Activated T-cell treated with anti-CD3 and anti-CD28 coated beads, Interleukin-2, amount 50 U/mL, for 4 hours (primary cell): Measurements from ENCODE around the gene LCE5A. TPM values are rescaled to one million over a fixed set of nuclear protein-coding genes. Genes with fewer than 3 reads are reported as not detected.
"Not testable (repeated sequence)": the region's sequence is repeated elsewhere in the genome, so short reads cannot be mapped to it uniquely, and the experiment has no call there.

Source experiments
- ATAC-seq, 2 donors: fragments of 200-7000 bp; cut with Tn5 transposase; one replicate each; pipeline ENCODE4 v1.10.0; 2021
- DNase-seq: peaks from one replicate; pipeline ENCODE4 v3.0.0-alpha.2; 2020
- H3K27me3 Mint-ChIP-seq: one replicate; pipeline ENCODE4 v1.8.0; 2021; ENCODE audit warnings: low read depth, mixed read lengths
- H3K36me3 Mint-ChIP-seq: one replicate; pipeline ENCODE4 v1.8.0; 2022; ENCODE audit warnings: mixed read lengths; ENCODE audit not compliant: insufficient read depth
- H3K4me1 Mint-ChIP-seq: one replicate; pipeline ENCODE4 v1.8.0; 2021; ENCODE audit warnings: low read depth, mixed read lengths
- H3K4me3 Mint-ChIP-seq: one replicate; pipeline ENCODE4 v1.8.0; 2021; ENCODE audit warnings: mild to moderate bottlenecking, moderate library complexity, mixed read lengths
- H3K9me3 Mint-ChIP-seq: one replicate; pipeline ENCODE4 v1.8.0; 2021; ENCODE audit warnings: mixed read lengths
- total RNA-seq, 3 donors: library from RNA; stranded (reverse); gene quantifications; one replicate each; pipeline ENCODE4 v1.2.1, GENCODE V29; 2021

The LCE5A gene, protein sequence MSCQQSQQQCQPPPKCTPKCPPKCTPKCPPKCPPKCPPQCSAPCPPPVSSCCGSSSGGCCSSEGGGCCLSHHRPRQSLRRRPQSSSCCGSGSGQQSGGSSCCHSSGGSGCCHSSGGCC
- total RNA-seq = not detected

- DNase-seq (no peak), ATAC-seq (no peak)
- H3K9me3 Mint-ChIP-seq = no peaks in the 10 kb centered on the region
- peaks cover 68% of the 10 kb centered on the region for H3K27me3 Mint-ChIP-seq
- peaks cover 5% of the 10 kb centered on the region for H3K4me1 Mint-ChIP-seq
- no peaks in the 10 kb centered on the region for H3K36me3 Mint-ChIP-seq
- no peak within 1 kb of the TSS for H3K4me3 Mint-ChIP-seq
Observed at GRCh38 chr1:152510503-152510902, at the start of gene LCE5A. Gene LCE5A (plus strand): TSS chr1:152510803. CDS start chr1:152511535, 732 bp downstream.

- Mint-ChIP-seq H3K4me3 (no peak overlapping the region), H3K4me1 (peaks cover 28% of the 10 kb centered on the region)
Observed at GRCh38 chr1:152461544-152461943, 49.1 kb upstream of the LCE5A start.

DNA sequence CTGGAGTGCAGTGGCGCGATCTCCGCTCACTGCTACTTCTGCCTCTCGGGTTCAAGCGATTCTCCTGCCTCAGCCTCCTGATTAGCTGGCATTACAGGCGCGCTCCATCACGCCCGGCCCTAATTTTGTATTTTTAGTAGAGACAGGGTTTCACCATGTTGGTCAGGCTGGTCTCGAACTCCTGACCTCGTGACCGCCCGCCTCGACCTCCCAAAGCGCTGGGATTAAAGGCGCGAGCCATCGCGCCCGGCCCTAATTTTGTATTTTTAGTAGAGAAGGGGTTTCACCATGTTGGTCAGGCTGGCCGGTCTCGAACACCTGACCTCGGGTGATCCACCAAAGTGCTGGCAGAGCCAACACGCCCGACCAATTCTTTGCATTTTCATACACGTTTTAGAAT lies 48.0 kb upstream of the LCE5A start:
- ATAC-seq (no peak), DNase-seq (no peak)
- peaks cover 28% of the 10 kb centered on the region for H3K4me1 Mint-ChIP-seq
- H3K4me3 Mint-ChIP-seq = no peak overlapping the region
- no peaks in the 10 kb centered on the region for H3K36me3 Mint-ChIP-seq
- H3K27me3 Mint-ChIP-seq = peaks cover 4% of the 10 kb centered on the region
- peaks cover 5% of the 10 kb centered on the region for H3K9me3 Mint-ChIP-seq

More at GRCh38 chr1:152461544-152461943, 49.1 kb upstream of the LCE5A start:
- DNase-seq (peak; percentile 50), ATAC-seq (no peak)
- H3K9me3 Mint-ChIP-seq = peaks cover 5% of the 10 kb centered on the region
- no peaks in the 10 kb centered on the region for H3K36me3 Mint-ChIP-seq
- no peaks in the 10 kb centered on the region for H3K27me3 Mint-ChIP-seq

GRCh38 chr1:152466217-152466616 lies 44.4 kb upstream of the LCE5A start:
- ATAC-seq = no peak

GRCh38 chr1:152473887-152474537 lies 36.6 kb upstream of the LCE5A start:
- peaks cover 8% of the 10 kb centered on the region for H3K27me3 Mint-ChIP-seq
- no peak for DNase-seq
- peaks cover 33% of the 10 kb centered on the region for H3K9me3 Mint-ChIP-seq
- H3K36me3 Mint-ChIP-seq = peaks cover 7% of the 10 kb centered on the region
- no peak overlapping the region for H3K4me3 Mint-ChIP-seq
- H3K4me1 Mint-ChIP-seq = no peaks in the 10 kb centered on the region
- ATAC-seq = no peak

More at GRCh38 chr1:152466217-152466616, 44.4 kb upstream of the LCE5A start:
- DNase-seq = no peak
- Mint-ChIP-seq H3K4me3 (no peak overlapping the region), H3K36me3 (no peaks in the 10 kb centered on the region), H3K9me3 (peaks cover 5% of the 10 kb centered on the region), H3K4me1 (peaks cover 4% of the 10 kb centered on the region), H3K27me3 (peaks cover 23% of the 10 kb centered on the region)

- DNase-seq (peak; percentile 62), ATAC-seq (peak; percentile 72 to 74)
- H3K9me3 Mint-ChIP-seq = peaks cover 26% of the 10 kb centered on the region
- peaks cover 9% of the 10 kb centered on the region for H3K4me1 Mint-ChIP-seq
- H3K36me3 Mint-ChIP-seq = peaks cover 7% of the 10 kb centered on the region
- no peaks in the 10 kb centered on the region for H3K27me3 Mint-ChIP-seq
- H3K4me3 Mint-ChIP-seq = peak overlapping the region; percentile 9
Observed at GRCh38 chr1:152479792-152480595, 30.6 kb upstream of the LCE5A start.

GRCh38 chr1:152481869-152482664 lies 28.5 kb upstream of the LCE5A start:
- Mint-ChIP-seq H3K4me3 (no peak overlapping the region), H3K27me3 (no peaks in the 10 kb centered on the region), H3K36me3 (peaks cover 6% of the 10 kb centered on the region), H3K9me3 (peaks cover 12% of the 10 kb centered on the region), H3K4me1 (peaks cover 9% of the 10 kb centered on the region)
- DNase-seq = no peak
- ATAC-seq = no peak

- H3K4me1 Mint-ChIP-seq = peaks cover 5% of the 10 kb centered on the region
- no peaks in the 10 kb centered on the region for H3K27me3 Mint-ChIP-seq
- no peaks in the 10 kb centered on the region for H3K9me3 Mint-ChIP-seq
- no peaks in the 10 kb centered on the region for H3K36me3 Mint-ChIP-seq
- DNase-seq = no peak
- ATAC-seq = no peak
- H3K4me3 Mint-ChIP-seq = no peak overlapping the region
Observed at GRCh38 chr1:152486400-152487006, 24.1 kb upstream of the LCE5A start.

GRCh38 chr1:152487871-152488270 lies 22.7 kb upstream of the LCE5A start:
- DNase-seq = no peak
- ATAC-seq = no peak
- H3K36me3 Mint-ChIP-seq = no peaks in the 10 kb centered on the region
- H3K4me1 Mint-ChIP-seq = peaks cover 5% of the 10 kb centered on the region
- H3K27me3 Mint-ChIP-seq = no peaks in the 10 kb centered on the region
- H3K4me3 Mint-ChIP-seq = no peak overlapping the region
- H3K9me3 Mint-ChIP-seq = no peaks in the 10 kb centered on the region

- H3K27me3 Mint-ChIP-seq = peaks cover 16% of the 10 kb centered on the region
- not testable (repeated sequence) for DNase-seq, H3K4me3 Mint-ChIP-seq, H3K4me1 Mint-ChIP-seq, H3K36me3 Mint-ChIP-seq, ATAC-seq, H3K9me3 Mint-ChIP-seq
Observed at GRCh38 chr1:152491537-152491936, 19.1 kb upstream of the LCE5A start.

GRCh38 chr1:152495066-152495675 lies 15.4 kb upstream of the LCE5A start:
- DNase-seq (no peak), ATAC-seq (no peak)
- Mint-ChIP-seq H3K4me1 (no peaks in the 10 kb centered on the region), H3K36me3 (no peaks in the 10 kb centered on the region), H3K9me3 (no peaks in the 10 kb centered on the region), H3K4me3 (no peak overlapping the region), H3K27me3 (peaks cover 17% of the 10 kb centered on the region)

GRCh38 chr1:152497273-152497672 lies 13.3 kb upstream of the LCE5A start:
- DNase-seq (no peak), ATAC-seq (no peak)
- no peaks in the 10 kb centered on the region for H3K4me1 Mint-ChIP-seq
- no peaks in the 10 kb centered on the region for H3K36me3 Mint-ChIP-seq
- no peak overlapping the region for H3K4me3 Mint-ChIP-seq
- H3K9me3 Mint-ChIP-seq = no peaks in the 10 kb centered on the region
- peaks cover 17% of the 10 kb centered on the region for H3K27me3 Mint-ChIP-seq

DNA sequence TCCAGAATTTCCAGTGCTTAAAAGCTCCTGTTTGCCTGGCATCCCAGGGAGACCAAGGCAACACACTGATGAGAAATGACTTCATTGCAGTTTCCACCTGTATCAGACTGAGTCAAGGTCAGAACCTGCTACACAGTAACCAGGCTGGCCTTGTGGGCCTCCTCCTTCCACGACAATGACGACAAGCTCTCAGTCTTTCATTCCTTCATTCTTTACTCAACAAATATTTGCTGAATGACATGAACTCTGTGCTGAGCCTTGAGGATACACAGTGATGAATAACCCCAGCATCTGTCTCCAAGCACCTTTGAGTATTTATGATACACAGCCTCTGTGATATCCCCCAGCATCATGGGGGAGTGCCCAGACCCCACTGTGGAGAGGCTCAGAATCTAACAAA lies 8.9 kb upstream of the LCE5A start:
- no peak for ATAC-seq
- H3K9me3 Mint-ChIP-seq = no peaks in the 10 kb centered on the region
- H3K4me3 Mint-ChIP-seq = no peak overlapping the region

More for the DNA sequence above, 8.9 kb upstream of the LCE5A start:
- no peak for DNase-seq
- no peaks in the 10 kb centered on the region for H3K4me1 Mint-ChIP-seq
- H3K36me3 Mint-ChIP-seq = no peaks in the 10 kb centered on the region
- H3K27me3 Mint-ChIP-seq = peaks cover 9% of the 10 kb centered on the region
